IPS-NIHi7 (cell line): Measurements from ENCODE around the gene ERFE.

Source experiments
- DNase-seq: peaks from one replicate; pipeline ENCODE4 v3.0.0; 2012; ENCODE audit warnings: mixed read lengths; ENCODE audit errors: extremely low spot score

ERFE gene

GRCh38 chr2:238203973-238204683 lies 45.4 kb downstream of the ERFE start:
- no peak for DNase-seq

GRCh38 chr2:238207006-238207405 lies 48.2 kb downstream of the ERFE start:
- DNase-seq: no peak

GRCh38 chr2:238216651-238217184 lies 57.9 kb downstream of the ERFE start:
- DNase-seq: no peak
